Loucy (cell line): Measurements from ENCODE around the gene ACER3.

Experiments used
- CTCF ChIP-seq: fragments of 200-600 bp; sonication (generic); conservative IDR thresholded peaks from 2 replicates; pipeline ENCODE4 v1.5.1; 2014; ENCODE audit warnings: mild to moderate bottlenecking, antibody characterized with exemption, low read length
- EZH2phosphoT487 ChIP-seq: fragments of 200-600 bp; IDR thresholded peaks from 2 replicates; pipeline ENCODE4 v1.6.1; 2018; ENCODE audit warnings: antibody characterized with exemption, mild to moderate bottlenecking, moderate library complexity, borderline replicate concordance

- no peak for TF ChIP-seq CTCF
- TF ChIP-seq EZH2phosphoT487, result no peak
Observed at GRCh38 chr11:76944225-76944624, 83.5 kb downstream of the ACER3 start.
